Endothelial cell of hepatic sinusoid (primary cell): ENCODE measurements around the gene MARK2.

Source experiments
- in situ Hi-C: cut with HindIII; loops from 2 replicates; pipeline ENCODE4 v1.10.0; 2017; ENCODE audit warnings: low sequenced_read_pairs

MARK2 gene

DNA sequence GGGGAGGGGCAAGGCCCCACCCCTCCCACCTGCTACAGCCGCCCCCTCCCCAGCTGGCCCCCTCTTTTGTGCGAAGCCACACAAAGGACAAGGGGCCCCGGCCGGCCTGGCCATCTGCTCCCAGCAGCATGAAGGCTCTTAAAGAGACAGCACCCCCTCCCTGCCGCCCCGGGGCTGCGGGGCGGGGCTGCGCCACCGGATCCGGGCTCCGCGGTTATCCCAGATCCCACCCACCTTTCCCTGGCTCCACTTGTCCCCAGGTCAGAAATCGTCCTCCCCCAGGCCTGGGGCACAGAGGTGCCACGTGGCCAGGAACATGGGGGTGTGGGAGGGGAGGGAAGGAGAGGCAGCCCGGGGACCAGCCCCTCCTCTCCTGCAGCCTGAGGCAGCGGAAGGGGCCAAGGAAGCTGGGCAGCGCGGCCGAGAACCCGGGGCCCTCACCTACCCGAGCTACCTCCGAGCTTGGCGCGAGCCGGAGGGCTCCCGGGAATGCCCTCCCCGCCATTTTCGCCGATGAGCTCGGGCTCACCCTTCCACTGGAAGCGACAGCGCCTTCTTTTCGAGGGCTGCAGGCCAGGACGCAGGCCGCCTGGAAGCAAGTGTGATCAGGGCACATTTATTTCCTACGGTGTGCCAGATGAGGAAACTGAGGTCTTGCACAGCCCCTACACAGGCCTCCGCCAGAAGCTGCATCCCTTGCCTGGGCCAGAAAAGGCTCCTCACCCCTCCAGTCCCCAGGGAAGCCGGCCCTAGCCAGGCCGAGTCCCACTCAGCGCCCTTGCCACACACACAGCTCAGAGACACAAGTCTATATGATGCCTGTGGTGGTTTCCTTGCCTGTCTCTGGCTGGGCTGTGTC is 80.6 kb downstream of the MARK2 start:
- in situ Hi-C loops: no loop called here

DNA sequence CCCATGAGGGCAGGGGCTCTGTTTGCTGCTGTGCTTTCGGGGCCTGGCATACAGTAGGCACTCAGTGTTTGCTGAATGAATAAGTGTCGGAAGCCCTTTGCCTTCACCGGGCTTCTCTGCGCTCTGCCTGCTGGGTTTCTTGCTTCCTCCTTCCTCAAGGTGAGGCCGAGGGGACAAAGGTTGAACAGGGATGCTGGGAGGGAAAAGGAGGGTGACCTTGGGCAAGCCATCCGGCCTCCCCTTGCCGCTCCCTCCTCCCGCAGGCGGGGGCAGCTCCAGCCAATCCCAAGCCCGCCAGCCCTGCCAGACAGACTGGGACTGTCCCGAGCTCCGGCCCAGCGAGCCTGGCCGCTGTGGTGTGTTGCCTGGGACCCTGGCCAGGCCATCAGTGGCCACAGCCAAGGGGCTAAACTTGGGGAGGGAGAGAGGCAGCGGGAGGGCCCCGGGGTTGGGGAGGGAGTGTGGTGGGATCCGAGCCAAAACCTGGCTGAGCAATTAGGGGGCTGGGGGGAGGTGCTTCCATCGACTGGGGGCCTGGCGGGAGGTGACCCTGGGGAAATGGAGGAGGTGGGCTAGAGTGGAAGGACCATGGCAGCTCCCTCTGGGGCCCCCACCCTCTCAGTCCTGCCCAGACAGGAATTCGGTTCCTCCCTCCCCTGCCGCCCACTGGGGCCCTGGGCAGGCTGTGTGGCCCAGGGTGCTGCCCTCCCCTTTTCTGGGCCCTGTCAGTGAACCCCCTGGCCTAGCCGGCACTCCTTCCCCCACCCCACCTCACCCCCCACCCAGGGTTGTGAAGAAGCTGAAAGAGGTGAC is 81.4 kb downstream of the MARK2 start:
- in situ Hi-C loops: no loop called here

GRCh38 chr11:63920939-63921417 is 82.1 kb downstream of the MARK2 start:
- in situ Hi-C loops: no loop called here

- in situ Hi-C loops: no loop called here
Measured at GRCh38 chr11:63922673-63923192, 83.8 kb downstream of the MARK2 start.

- in situ Hi-C loops: no loop called here
Measured at GRCh38 chr11:63923319-63923718, 84.4 kb downstream of the MARK2 start.

- in situ Hi-C loops: loop anchor here (5.0 to 10.0 kb wide), 2 partner anchors 92 to 115 kb away; partner anchors contain the start of genes MARK2 and SPINDOC
Measured at GRCh38 chr11:63929616-63930015, 90.7 kb downstream of the MARK2 start.

DNA sequence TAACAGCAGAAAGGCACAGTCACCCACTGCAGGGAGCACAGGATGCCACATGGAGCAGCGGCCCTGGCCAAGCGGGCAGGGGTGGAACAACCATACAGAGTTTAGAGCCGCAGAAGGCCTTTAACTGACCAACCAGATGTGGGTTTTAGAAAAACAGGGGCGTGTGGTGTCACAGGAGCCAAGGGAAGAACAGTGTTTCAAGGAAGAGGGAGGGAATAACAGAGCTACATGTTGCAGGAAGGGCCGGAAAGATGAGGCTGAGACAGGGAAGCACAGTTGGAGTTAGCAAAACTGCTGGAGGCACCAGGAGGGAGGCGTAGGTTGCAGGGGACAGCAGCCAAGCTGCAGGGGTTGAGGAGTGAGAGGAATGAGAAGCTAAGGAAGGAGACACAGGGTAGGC is 92.1 kb downstream of the MARK2 start:
- in situ Hi-C loops: loop anchor here (5.0 to 10.0 kb wide), 2 partner anchors 94 to 116 kb away; partner anchors contain the start of genes MARK2 and SPINDOC

DNA sequence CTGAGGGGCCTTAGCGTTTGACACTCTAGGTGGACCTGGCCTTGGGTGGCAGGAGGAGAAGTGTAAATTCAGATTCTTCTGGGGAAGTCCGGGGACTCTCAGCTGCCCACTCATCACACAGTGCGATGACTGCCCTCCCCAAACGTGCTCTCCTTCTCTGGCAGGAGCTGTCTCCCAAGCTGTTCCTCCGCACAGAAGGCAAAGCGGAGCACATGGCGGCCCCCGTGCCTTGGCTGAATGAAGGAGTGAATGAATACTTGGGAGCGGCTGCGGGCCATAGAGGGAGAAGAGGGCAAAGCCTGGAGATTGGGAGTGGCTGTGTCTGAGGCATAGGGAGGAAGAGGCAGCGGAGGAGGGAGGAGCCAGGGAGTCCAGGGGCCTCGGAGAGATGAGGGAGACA is 93.0 kb downstream of the MARK2 start:
- in situ Hi-C loops: loop anchor here (5.0 to 10.0 kb wide), 2 partner anchors 95 to 117 kb away; partner anchors contain the start of genes MARK2 and SPINDOC

- in situ Hi-C loops: loop anchor here (5.0 to 10.0 kb wide), 2 partner anchors 96 to 119 kb away; partner anchors contain the start of genes MARK2 and SPINDOC
Measured at GRCh38 chr11:63933459-63933858, 94.5 kb downstream of the MARK2 start.

- in situ Hi-C loops: loop anchor here (10.0 kb wide), 1 partner anchor 123 kb away; the partner anchor contains the start of gene SPINDOC
Measured at GRCh38 chr11:63937713-63938478, 99.0 kb downstream of the MARK2 start.

- in situ Hi-C loops: loop anchor here (10.0 kb wide), 1 partner anchor 124 kb away; the partner anchor contains the start of gene SPINDOC
Measured at GRCh38 chr11:63938479-63939396, 99.8 kb downstream of the MARK2 start, which contains the start of gene NAA40. Gene NAA40, plus strand, starts transcription at chr11:63939002. Its CDS starts 95 bp downstream, at chr11:63939097.

GRCh38 chr11:63939397-63939891 is 100.5 kb downstream of the MARK2 start:
- in situ Hi-C loops: loop anchor here (10.0 kb wide), 1 partner anchor 125 kb away; the partner anchor contains the start of gene SPINDOC

- in situ Hi-C loops: no loop called here
Measured at GRCh38 chr11:63940786-63941185, 101.9 kb downstream of the MARK2 start.

DNA sequence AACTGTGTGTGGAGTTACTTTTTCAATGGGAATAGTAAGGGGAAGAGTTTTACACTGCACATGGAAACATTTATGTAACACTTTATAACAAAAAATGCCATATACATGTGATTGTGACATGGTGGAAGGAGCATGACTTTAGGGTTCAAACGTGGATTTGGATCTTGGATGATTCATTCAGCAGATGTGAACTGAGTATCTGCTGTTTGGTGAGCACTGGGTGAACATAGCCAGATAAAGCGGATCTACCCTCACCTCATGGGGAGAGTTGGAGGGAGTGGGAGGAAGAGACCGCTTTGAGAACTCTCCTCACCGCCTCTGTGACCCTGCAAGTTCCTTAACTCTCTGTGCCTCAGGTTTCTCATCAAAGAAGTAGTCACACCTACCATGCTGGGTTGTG is 103.0 kb downstream of the MARK2 start:
- in situ Hi-C loops: no loop called here

- in situ Hi-C loops: no loop called here
Measured at GRCh38 chr11:63942803-63943202, 103.9 kb downstream of the MARK2 start.

DNA sequence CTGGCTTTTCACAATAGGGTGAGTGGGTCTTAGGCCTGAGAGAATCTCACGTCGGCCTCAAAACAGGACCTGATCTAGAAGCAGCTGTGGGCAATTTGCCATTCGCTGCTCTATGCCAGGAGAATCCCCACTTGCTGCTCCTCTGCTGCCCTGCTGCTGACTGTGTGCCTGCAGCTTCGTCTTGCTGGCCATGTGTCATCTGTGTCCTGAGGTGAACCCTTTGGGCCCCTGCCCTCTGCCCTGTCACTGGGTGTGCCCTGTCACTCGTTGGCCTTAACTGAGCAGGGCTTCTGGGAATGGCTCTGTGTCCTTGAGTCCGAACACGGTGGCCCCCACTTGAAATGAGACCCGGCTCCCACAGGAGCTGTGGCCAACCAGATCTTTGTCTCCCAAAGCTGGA is 106.1 kb downstream of the MARK2 start:
- in situ Hi-C loops: no loop called here

GRCh38 chr11:63945477-63946163 is 106.7 kb downstream of the MARK2 start:
- in situ Hi-C loops: no loop called here
